HG02938 (cell line): Measurements from ENCODE around the gene BLM.
"Not testable (repeated sequence)": the region's sequence is repeated elsewhere in the genome, so short reads cannot be mapped to it uniquely, and the experiment has no call there.

Source experiments
- ATAC-seq: cut with Tn5 transposase; IDR thresholded peaks from one replicate; pipeline ENCODE4 v1.9.1; 2021; ENCODE audit warnings: mild to moderate bottlenecking, moderate library complexity; ENCODE audit not compliant: unreplicated experiment

BLM gene

GRCh38 chr15:90729261-90729660 lies 12.1 kb downstream of the BLM start:
- no peak for ATAC-seq

GRCh38 chr15:90730290-90730689 lies 13.1 kb downstream of the BLM start:
- no peak for ATAC-seq

GRCh38 chr15:90735923-90736322 lies 18.8 kb downstream of the BLM start:
- ATAC-seq, result no peak

GRCh38 chr15:90740545-90740944 lies 23.4 kb downstream of the BLM start:
- ATAC-seq, result not testable (repeated sequence)

GRCh38 chr15:90742087-90742486 lies 24.9 kb downstream of the BLM start:
- no peak for ATAC-seq

GRCh38 chr15:90743407-90743806 lies 26.3 kb downstream of the BLM start:
- no peak for ATAC-seq

GRCh38 chr15:90744759-90745402 lies 27.7 kb downstream of the BLM start:
- ATAC-seq, result no peak

GRCh38 chr15:90749754-90750153 lies 32.6 kb downstream of the BLM start:
- no peak for ATAC-seq

GRCh38 chr15:90750186-90750585 lies 33.0 kb downstream of the BLM start:
- ATAC-seq, result no peak

- ATAC-seq, result no peak
These were observed 34.2 kb downstream of the BLM start for GRCh38 chr15:90751300-90751825.

GRCh38 chr15:90756916-90757315 lies 39.8 kb downstream of the BLM start:
- no peak for ATAC-seq

- no peak for ATAC-seq
These were observed 40.3 kb downstream of the BLM start for GRCh38 chr15:90757461-90757860.

GRCh38 chr15:90760661-90761232 lies 43.6 kb downstream of the BLM start:
- no peak for ATAC-seq

- ATAC-seq, result no peak
These were observed 44.5 kb downstream of the BLM start for GRCh38 chr15:90761629-90762028.

- ATAC-seq, result no peak
These were observed 45.0 kb downstream of the BLM start for GRCh38 chr15:90762109-90762508.

GRCh38 chr15:90763366-90764099 lies 46.4 kb downstream of the BLM start:
- no peak for ATAC-seq

GRCh38 chr15:90765531-90765930 lies 48.4 kb downstream of the BLM start:
- no peak for ATAC-seq

GRCh38 chr15:90765966-90766365 lies 48.8 kb downstream of the BLM start:
- ATAC-seq, result no peak

GRCh38 chr15:90769375-90769774 lies 52.2 kb downstream of the BLM start:
- ATAC-seq, result no peak

GRCh38 chr15:90773485-90773884 lies 56.3 kb downstream of the BLM start:
- no peak for ATAC-seq

GRCh38 chr15:90774731-90775514 lies 57.8 kb downstream of the BLM start:
- ATAC-seq, result no peak
